HepG2 (cell line): ENCODE measurements around the gene RGL3. TPM values are rescaled to one million over a fixed set of nuclear protein-coding genes. Genes with fewer than 3 reads are reported as not detected.

Source experiments
- IRF1 ChIP-seq: sonication (generic); formaldehyde crosslinking; IDR thresholded peaks from 2 replicates; pipeline ENCODE4 v1.4.0; 2020; ENCODE audit warnings: low read depth, mild to moderate bottlenecking, missing genetic modification reagents
- MEF2D ChIP-seq: sonication (generic); formaldehyde crosslinking; IDR thresholded peaks from 2 replicates; pipeline ENCODE4 v1.5.1; 2020; ENCODE audit warnings: mild to moderate bottlenecking, missing genetic modification reagents
- SPEN ChIP-seq: sonication (generic); formaldehyde crosslinking; IDR thresholded peaks from 2 replicates; pipeline ENCODE4 v1.5.1; 2020; ENCODE audit warnings: low read depth, mild to moderate bottlenecking, missing genetic modification reagents
- SRF ChIP-seq: IDR thresholded peaks from 2 replicates; pipeline ENCODE4 v1.6.1; 2011; ENCODE audit warnings: mild to moderate bottlenecking, low read depth, low read length, moderate library complexity
- ZHX1 ChIP-seq: sonication (generic); formaldehyde crosslinking; IDR thresholded peaks from 2 replicates; pipeline ENCODE4 v1.8.1; 2022; ENCODE audit warnings: low read depth, mild to moderate bottlenecking, missing genetic modification reagents
- ZNF205 ChIP-seq: IDR thresholded peaks from 2 replicates; pipeline ENCODE4 v1.6.1; 2018; ENCODE audit warnings: missing biosample characterization, missing genetic modification reagents
- polyA plus RNA-seq, 8 experiments: library from polyadenylated mRNA; depleted of rRNA in 3 of 8; stranded (reverse) in 7 of 8; unstranded in 1 of 8; fragments of >200 nt; fragmentation: Illumina TruSeq in 4 of 8; extraction: Trizol in 4 of 8; gene quantifications; 2 replicates each; pipeline versions ENCODE4 v1.2.1 to v1.2.3, GENCODE V29; 2011 to 2016; ENCODE audit warnings: low read depth in 4 of 8, missing spikeins in 1 of 8, mixed read lengths in 1 of 8; ENCODE audit not compliant: insufficient read depth in 1 of 8
- total RNA-seq, 5 experiments: library from RNA; depleted of rRNA; stranded (reverse); fragments of >200 nt; fragmentation: Illumina TruSeq; extraction: Trizol; gene quantifications; 2 replicates each; pipeline ENCODE4 v1.2.3, GENCODE V29; 2016; ENCODE audit warnings: low read depth in 1 of 5
- TF ChIP-seq, protein P1 (sequence below): sonication (generic); formaldehyde crosslinking; IDR thresholded peaks from 2 replicates; pipeline ENCODE4 v1.5.0; 2020; ENCODE audit warnings: mild to moderate bottlenecking, missing genetic modification reagents, borderline replicate concordance
- TF ChIP-seq, protein P2 (sequence below): sonication (generic); formaldehyde crosslinking; IDR thresholded peaks from 2 replicates; pipeline ENCODE4 v1.5.0; 2020; ENCODE audit warnings: mild to moderate bottlenecking, missing genetic modification reagents, moderate library complexity
- TF ChIP-seq, protein P3 (sequence below): sonication (generic); formaldehyde crosslinking; IDR thresholded peaks from 2 replicates; pipeline ENCODE4 v1.4.0; 2020; ENCODE audit warnings: missing genetic modification reagents

Gene RGL3
- total and polyA plus RNA-seq, 2 of the 13 experiments (the other 11 are each of a cell fraction or from before 2014, with no cell fraction given): 4.2 to 7.6 TPM

DNA sequence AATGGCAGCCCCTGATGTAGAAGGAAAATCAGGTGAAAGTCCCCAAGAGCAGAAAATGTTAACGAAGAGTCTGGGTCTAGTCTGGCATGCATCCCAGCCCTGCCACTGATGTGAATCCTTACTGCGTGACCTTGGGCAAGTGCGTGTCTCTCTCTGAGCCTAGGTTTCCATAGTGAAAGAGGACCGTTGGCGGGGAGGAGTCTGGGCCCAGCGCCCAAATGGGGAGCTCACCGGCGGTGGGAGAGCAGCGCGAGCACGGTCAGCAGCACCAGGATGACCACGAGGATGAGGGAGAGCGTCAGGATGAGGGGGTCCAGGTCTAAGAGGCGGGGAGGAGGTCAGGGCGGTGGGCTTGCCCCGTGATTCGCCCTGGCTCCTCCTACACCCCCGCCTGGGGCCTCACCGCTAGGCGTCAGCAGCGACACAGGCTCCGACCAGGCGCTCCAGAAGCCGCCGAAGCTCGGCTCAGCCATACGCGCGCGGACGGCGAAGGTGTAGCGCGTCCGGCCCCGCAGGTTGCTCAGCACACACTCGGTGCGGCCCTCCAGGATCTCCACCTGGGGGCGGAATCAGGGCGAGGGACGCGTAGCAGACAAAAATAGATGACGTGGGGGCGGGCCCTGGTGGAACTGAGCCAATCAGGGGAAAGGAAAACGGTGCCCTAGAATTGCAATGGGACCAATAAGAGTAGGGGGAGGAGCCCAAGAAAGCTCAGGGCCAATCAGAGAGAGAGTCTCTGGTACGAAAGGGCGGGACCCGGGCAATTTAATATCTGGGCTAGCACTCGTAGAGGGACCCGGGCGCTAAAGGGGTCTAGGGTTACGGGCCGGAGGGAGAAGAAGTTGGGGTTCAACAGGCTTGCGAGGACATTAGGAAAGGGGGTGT is 38.2 kb downstream of the RGL3 start (continued):
- TF ChIP-seq, protein P1, sequence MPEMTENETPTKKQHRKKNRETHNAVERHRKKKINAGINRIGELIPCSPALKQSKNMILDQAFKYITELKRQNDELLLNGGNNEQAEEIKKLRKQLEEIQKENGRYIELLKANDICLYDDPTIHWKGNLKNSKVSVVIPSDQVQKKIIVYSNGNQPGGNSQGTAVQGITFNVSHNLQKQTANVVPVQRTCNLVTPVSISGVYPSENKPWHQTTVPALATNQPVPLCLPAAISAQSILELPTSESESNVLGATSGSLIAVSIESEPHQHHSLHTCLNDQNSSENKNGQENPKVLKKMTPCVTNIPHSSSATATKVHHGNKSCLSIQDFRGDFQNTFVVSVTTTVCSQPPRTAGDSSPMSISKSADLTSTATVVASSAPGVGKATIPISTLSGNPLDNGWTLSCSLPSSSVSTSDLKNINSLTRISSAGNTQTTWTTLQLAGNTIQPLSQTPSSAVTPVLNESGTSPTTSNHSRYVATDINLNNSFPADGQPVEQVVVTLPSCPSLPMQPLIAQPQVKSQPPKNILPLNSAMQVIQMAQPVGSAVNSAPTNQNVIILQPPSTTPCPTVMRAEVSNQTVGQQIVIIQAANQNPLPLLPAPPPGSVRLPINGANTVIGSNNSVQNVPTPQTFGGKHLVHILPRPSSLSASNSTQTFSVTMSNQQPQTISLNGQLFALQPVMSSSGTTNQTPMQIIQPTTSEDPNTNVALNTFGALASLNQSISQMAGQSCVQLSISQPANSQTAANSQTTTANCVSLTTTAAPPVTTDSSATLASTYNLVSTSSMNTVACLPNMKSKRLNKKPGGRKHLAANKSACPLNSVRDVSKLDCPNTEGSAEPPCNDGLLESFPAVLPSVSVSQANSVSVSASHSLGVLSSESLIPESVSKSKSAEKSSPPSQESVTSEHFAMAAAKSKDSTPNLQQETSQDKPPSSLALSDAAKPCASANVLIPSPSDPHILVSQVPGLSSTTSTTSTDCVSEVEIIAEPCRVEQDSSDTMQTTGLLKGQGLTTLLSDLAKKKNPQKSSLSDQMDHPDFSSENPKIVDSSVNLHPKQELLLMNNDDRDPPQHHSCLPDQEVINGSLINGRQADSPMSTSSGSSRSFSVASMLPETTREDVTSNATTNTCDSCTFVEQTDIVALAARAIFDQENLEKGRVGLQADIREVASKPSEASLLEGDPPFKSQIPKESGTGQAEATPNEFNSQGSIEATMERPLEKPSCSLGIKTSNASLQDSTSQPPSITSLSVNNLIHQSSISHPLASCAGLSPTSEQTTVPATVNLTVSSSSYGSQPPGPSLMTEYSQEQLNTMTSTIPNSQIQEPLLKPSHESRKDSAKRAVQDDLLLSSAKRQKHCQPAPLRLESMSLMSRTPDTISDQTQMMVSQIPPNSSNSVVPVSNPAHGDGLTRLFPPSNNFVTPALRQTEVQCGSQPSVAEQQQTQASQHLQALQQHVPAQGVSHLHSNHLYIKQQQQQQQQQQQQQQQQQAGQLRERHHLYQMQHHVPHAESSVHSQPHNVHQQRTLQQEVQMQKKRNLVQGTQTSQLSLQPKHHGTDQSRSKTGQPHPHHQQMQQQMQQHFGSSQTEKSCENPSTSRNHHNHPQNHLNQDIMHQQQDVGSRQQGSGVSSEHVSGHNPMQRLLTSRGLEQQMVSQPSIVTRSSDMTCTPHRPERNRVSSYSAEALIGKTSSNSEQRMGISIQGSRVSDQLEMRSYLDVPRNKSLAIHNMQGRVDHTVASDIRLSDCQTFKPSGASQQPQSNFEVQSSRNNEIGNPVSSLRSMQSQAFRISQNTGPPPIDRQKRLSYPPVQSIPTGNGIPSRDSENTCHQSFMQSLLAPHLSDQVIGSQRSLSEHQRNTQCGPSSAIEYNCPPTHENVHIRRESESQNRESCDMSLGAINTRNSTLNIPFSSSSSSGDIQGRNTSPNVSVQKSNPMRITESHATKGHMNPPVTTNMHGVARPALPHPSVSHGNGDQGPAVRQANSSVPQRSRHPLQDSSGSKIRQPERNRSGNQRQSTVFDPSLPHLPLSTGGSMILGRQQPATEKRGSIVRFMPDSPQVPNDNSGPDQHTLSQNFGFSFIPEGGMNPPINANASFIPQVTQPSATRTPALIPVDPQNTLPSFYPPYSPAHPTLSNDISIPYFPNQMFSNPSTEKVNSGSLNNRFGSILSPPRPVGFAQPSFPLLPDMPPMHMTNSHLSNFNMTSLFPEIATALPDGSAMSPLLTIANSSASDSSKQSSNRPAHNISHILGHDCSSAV: no peak
- no peak for TF ChIP-seq ZHX1 (CRISPR knock-in tag)
- TF ChIP-seq IRF1 (CRISPR knock-in tag): no peak
- TF ChIP-seq, protein P2, sequence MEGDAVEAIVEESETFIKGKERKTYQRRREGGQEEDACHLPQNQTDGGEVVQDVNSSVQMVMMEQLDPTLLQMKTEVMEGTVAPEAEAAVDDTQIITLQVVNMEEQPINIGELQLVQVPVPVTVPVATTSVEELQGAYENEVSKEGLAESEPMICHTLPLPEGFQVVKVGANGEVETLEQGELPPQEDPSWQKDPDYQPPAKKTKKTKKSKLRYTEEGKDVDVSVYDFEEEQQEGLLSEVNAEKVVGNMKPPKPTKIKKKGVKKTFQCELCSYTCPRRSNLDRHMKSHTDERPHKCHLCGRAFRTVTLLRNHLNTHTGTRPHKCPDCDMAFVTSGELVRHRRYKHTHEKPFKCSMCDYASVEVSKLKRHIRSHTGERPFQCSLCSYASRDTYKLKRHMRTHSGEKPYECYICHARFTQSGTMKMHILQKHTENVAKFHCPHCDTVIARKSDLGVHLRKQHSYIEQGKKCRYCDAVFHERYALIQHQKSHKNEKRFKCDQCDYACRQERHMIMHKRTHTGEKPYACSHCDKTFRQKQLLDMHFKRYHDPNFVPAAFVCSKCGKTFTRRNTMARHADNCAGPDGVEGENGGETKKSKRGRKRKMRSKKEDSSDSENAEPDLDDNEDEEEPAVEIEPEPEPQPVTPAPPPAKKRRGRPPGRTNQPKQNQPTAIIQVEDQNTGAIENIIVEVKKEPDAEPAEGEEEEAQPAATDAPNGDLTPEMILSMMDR (CRISPR knock-in tag): peak; percentile 95
- TF ChIP-seq SRF: no peak
- TF ChIP-seq SPEN (CRISPR knock-in tag): peak; percentile 67
- TF ChIP-seq, protein P3, sequence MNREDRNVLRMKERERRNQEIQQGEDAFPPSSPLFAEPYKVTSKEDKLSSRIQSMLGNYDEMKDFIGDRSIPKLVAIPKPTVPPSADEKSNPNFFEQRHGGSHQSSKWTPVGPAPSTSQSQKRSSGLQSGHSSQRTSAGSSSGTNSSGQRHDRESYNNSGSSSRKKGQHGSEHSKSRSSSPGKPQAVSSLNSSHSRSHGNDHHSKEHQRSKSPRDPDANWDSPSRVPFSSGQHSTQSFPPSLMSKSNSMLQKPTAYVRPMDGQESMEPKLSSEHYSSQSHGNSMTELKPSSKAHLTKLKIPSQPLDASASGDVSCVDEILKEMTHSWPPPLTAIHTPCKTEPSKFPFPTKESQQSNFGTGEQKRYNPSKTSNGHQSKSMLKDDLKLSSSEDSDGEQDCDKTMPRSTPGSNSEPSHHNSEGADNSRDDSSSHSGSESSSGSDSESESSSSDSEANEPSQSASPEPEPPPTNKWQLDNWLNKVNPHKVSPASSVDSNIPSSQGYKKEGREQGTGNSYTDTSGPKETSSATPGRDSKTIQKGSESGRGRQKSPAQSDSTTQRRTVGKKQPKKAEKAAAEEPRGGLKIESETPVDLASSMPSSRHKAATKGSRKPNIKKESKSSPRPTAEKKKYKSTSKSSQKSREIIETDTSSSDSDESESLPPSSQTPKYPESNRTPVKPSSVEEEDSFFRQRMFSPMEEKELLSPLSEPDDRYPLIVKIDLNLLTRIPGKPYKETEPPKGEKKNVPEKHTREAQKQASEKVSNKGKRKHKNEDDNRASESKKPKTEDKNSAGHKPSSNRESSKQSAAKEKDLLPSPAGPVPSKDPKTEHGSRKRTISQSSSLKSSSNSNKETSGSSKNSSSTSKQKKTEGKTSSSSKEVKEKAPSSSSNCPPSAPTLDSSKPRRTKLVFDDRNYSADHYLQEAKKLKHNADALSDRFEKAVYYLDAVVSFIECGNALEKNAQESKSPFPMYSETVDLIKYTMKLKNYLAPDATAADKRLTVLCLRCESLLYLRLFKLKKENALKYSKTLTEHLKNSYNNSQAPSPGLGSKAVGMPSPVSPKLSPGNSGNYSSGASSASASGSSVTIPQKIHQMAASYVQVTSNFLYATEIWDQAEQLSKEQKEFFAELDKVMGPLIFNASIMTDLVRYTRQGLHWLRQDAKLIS (CRISPR knock-in tag): no peak
- TF ChIP-seq ZNF205 (CRISPR knock-in tag): no peak
- TF ChIP-seq MEF2D (CRISPR knock-in tag): peak; percentile 95
